Right lobe of liver (tissue), 6 donors: ENCODE measurements around the gene PURA. TPM values are rescaled to one million over a fixed set of nuclear protein-coding genes. Genes with fewer than 3 reads are reported as not detected.

Experiments used
- ATAC-seq, 4 donors: fragments of 200-7000 bp; cut with Tn5 transposase; one replicate each; pipeline ENCODE4 v1.9.1; 2020; ENCODE audit warnings: mild to moderate bottlenecking in 4 of 4, moderate library complexity in 4 of 4
- DNase-seq, 3 donors: peaks; one replicate each; pipeline ENCODE4 v3.0.0-alpha.2; 2020
- H3K27ac ChIP-seq, 3 donors: fragments of 200-600 bp; one replicate each; pipeline ENCODE4 v1.8.0; 2022
- H3K27me3 ChIP-seq, 2 donors: fragments of 200-600 bp; one replicate each; pipeline ENCODE4 v1.8.0; 2022
- H3K36me3 ChIP-seq, 4 donors: fragments of 200-600 bp; sonication (generic) in 1 of 4; one replicate each; pipeline versions ENCODE4 v1.5.1 to v1.8.0; 2017 to 2022; ENCODE audit warnings: control low read depth in 1 of 4
- H3K4me1 ChIP-seq, 4 donors: fragments of 200-600 bp; sonication (generic) in 1 of 4; one replicate each; pipeline versions ENCODE4 v1.5.1 to v1.8.0; 2017 to 2022; ENCODE audit warnings: control low read depth in 1 of 4
- H3K4me3 ChIP-seq, 3 donors: fragments of 200-600 bp; one replicate each; pipeline ENCODE4 v1.8.0; 2022
- H3K9me3 ChIP-seq, 4 donors: fragments of 200-600 bp; sonication (generic) in 1 of 4; one replicate each; pipeline versions ENCODE4 v1.5.1 to v1.8.0; 2017 to 2022; ENCODE audit warnings: control low read depth in 1 of 4
- CTCF ChIP-seq, 4 donors: fragments of 200-600 bp in 3 of 4; fragments of 450-650 bp in 1 of 4; IDR thresholded peaks; one replicate each; pipeline versions ENCODE4 v1.5.1 to v1.8.0; 2016 to 2022; ENCODE audit warnings: antibody characterized with exemption in 4 of 4, mild to moderate bottlenecking in 2 of 4
- POLR2A ChIP-seq: fragments of 450-650 bp; IDR thresholded peaks from one replicate; pipeline ENCODE4 v1.6.1; 2017; ENCODE audit warnings: antibody characterized with exemption, mild to moderate bottlenecking
- WGBS: methylation state at CpG from one replicate; pipeline ENCODE4 v1.1.6; 2018; ENCODE audit warnings: low coverage, low lambda C conversion rate; ENCODE audit not compliant: insufficient coverage; ENCODE audit errors: missing lambda C conversion rate; 5-methylcytosine and 5-hydroxymethylcytosine counted together
- intact Hi-C, 2 donors: fragments of 100-400 bp; cut with DNase I; formaldehyde crosslinking; loops; one replicate each; pipeline versions ENCODE4 v1.11.2 to v1.14.1; 2022
- total RNA-seq, 6 experiments: library from RNA; depleted of rRNA in 2 of 6; stranded (reverse); fragments of >200 nt in 2 of 6; fragmentation: NEBNext Ultra II Directional in 3 of 6; extraction: Animal tissue kit (Norgen Biotek cat#: 25700) in 3 of 6; gene quantifications; one replicate each; pipeline versions ENCODE4 v1.1.0 to v1.2.4, GENCODE V29; 2016 to 2023
- donor health status: DM: no; HTN: yes; CAD: no.
- donor health status: DM: no; HTN: no; CAD: no.
- donor health status: DM: no; HTN: no; CAD: no.
- donor health status: DM: no; HTN: yes; CAD: no.
- donor health status: DM: no; HTN: yes; CAD: no.

PURA gene
- total RNA-seq, 6 experiments from 2014 or later, result 8.7 to 14.1 (median 12.1) TPM

GRCh38 chr5:140116716-140117115 is 2.8 kb downstream of the PURA start:
- no peak for DNase-seq
- Histone ChIP-seq H3K36me3 (no peaks in the 10 kb centered on the region), H3K27ac (no peak overlapping the region), H3K27me3 (no peaks in the 10 kb centered on the region), H3K9me3 (no peaks in the 10 kb centered on the region), H3K4me3 (no peak overlapping the region), H3K4me1 (peaks cover 0 to 43% (median 12%) of the 10 kb centered on the region in 4 donors)
- TF ChIP-seq POLR2A (no peak), CTCF (IDR thresholded peaks at IDR 0.05) (no peak)
- intact Hi-C loops, result no loop called here
- no peak for ATAC-seq
- 65% methylated on average over 2 of the region's 2 CpGs for WGBS

DNA sequence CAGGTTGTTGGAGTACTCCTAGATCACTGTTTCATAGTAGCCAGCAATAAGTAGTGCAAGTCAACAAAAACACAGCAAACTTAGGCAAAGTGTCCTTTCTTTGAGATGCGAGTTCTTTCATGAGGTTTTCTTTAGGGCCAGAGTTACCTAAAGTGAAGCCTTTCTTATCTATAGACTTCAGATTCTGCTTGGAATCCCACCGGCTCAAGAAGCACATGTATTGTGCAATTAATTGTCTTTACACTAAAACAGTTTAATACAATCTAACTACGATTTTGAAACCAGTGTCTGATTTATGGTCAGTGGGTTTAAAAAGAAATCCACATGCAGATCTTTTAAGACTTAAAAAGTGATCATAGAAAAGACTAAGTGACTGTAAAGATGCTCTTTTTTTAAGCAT is 3.6 kb downstream of the PURA start:
- no peak overlapping the region for H3K4me3 ChIP-seq
- H3K4me1 ChIP-seq, result peaks cover 0 to 42% (median 12%) of the 10 kb centered on the region in 4 donors
- intact Hi-C loops, result no loop called here
- 63% methylated on average over 3 of the region's 3 CpGs for WGBS
- H3K27ac ChIP-seq, result no peak overlapping the region
- H3K36me3 ChIP-seq, result no peaks in the 10 kb centered on the region
- no peaks in the 10 kb centered on the region for H3K9me3 ChIP-seq
- TF ChIP-seq CTCF (IDR thresholded peaks at IDR 0.05), result no peak
- TF ChIP-seq POLR2A, result no peak
- ATAC-seq, result no peak
- no peaks in the 10 kb centered on the region for H3K27me3 ChIP-seq
- no peak for DNase-seq

- no peaks in the 10 kb centered on the region for H3K36me3 ChIP-seq
- no peak overlapping the region for H3K4me3 ChIP-seq
- no peak for ATAC-seq
- H3K4me1 ChIP-seq, result peaks cover 0 to 41% (median 12%) of the 10 kb centered on the region in 4 donors
- no peaks in the 10 kb centered on the region for H3K27me3 ChIP-seq
- H3K9me3 ChIP-seq, result no peaks in the 10 kb centered on the region
- intact Hi-C loops, result no loop called here
- no peak for DNase-seq
- TF ChIP-seq POLR2A, result no peak
- no peak for TF ChIP-seq CTCF (IDR thresholded peaks at IDR 0.05)
- no peak overlapping the region for H3K27ac ChIP-seq
- 57% methylated on average over 3 of the region's 3 CpGs for WGBS
Observed at GRCh38 chr5:140118302-140118936, 4.5 kb downstream of the PURA start.

- Histone ChIP-seq H3K27ac (no peak within 1 kb of the TSS), H3K4me3 (no peak within 1 kb of the TSS), H3K4me1 (peaks cover 0 to 19% (median 0%) of the 10 kb centered on the region in 4 donors), H3K9me3 (no peaks in the 10 kb centered on the region), H3K27me3 (no peaks in the 10 kb centered on the region), H3K36me3 (no peaks in the 10 kb centered on the region)
- no peak for TF ChIP-seq CTCF (IDR thresholded peaks at IDR 0.05)
- no peak for TF ChIP-seq POLR2A
- ATAC-seq, result no peak
- 98% methylated on average over 4 of the region's 4 CpGs for WGBS
- intact Hi-C loops, result no loop called here
- no peak for DNase-seq
Observed at GRCh38 chr5:140125637-140126036, 11.7 kb downstream of the PURA start, which contains the start of gene IGIP. Gene IGIP (plus strand): TSS chr5:140125937. CDS start chr5:140128477, 2,540 bp downstream.
